Mucosa of descending colon (tissue), 3 donors: ENCODE results near the gene TGM6. TPM values are rescaled to one million over a fixed set of nuclear protein-coding genes. Genes with fewer than 3 reads are reported as not detected.

ENCODE experiments used
- ATAC-seq: fragments of 200-7000 bp; cut with Tn5 transposase; one replicate; pipeline ENCODE4 v1.9.1; 2020; ENCODE audit warnings: mild to moderate bottlenecking, moderate library complexity
- DNase-seq, 3 donors: peaks; one replicate each; pipeline ENCODE4 v3.0.0-alpha.2; 2020
- H3K36me3 ChIP-seq: fragments of 200-600 bp; one replicate; pipeline ENCODE4 v1.8.0; 2021; ENCODE audit warnings: low read depth, mild to moderate bottlenecking
- H3K4me1 ChIP-seq: fragments of 200-600 bp; one replicate; pipeline ENCODE4 v1.8.0; 2021; ENCODE audit warnings: low read depth, mild to moderate bottlenecking
- H3K4me3 ChIP-seq: fragments of 200-600 bp; one replicate; pipeline ENCODE4 v1.8.0; 2021; ENCODE audit warnings: mild to moderate bottlenecking
- H3K9me3 ChIP-seq: fragments of 200-600 bp; one replicate; pipeline ENCODE4 v1.8.0; 2021; ENCODE audit warnings: mild to moderate bottlenecking
- intact Hi-C, 2 donors: fragments of 100-400 bp; cut with DNase I in 1 of 2; cut with micrococcal nuclease in 1 of 2; formaldehyde crosslinking; loops; one replicate each; pipeline versions ENCODE4 v1.11.0 to v1.11.1; 2022; cut with DNase I, micrococcal nuclease
- total RNA-seq, 3 donors: library from RNA; stranded (reverse); fragmentation: NEBNext Ultra II Directional in 2 of 3; extraction: Animal tissue kit (Norgen Biotek cat#: 25700) in 2 of 3; gene quantifications; one replicate each; pipeline versions ENCODE4 v1.2.1 to v1.2.4, GENCODE V29; 2021 to 2023
- TF ChIP-seq, protein P1 (sequence below): fragments of 200-600 bp; IDR thresholded peaks from one replicate; pipeline ENCODE4 v1.8.0; 2022; ENCODE audit warnings: antibody characterized with exemption, mild to moderate bottlenecking
- donor health status: DM: no; HTN: no; CAD: no; lungs with moderate emphysema.
- donor health status: DM: no; HTN: no; CAD: no.
- donor health status: DM: no; HTN: yes; CAD: no.

TGM6 gene
- total RNA-seq, 3 donors from 2014 or later: not detected

DNA sequence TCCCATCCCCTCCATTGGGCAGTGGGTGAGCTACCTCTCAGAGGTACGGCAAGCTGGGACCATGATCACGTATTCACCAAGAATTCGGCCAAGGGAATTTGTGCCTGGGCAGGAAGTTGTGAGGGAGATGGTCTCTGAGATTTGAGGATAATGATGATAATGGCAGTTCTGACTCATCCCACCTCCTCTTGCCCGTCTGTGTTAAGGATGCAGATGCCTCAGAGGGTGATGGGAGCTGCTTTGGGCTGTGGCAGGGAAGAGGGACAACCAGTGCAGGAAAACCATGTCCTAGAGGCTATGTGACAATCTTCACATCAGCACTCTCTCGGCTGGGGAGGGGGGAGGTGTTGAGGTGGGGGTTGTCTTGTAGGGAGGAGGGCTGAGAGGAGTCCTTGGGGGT is 4.3 kb downstream of the TGM6 start:
- Histone ChIP-seq H3K4me3 (no peak overlapping the region), H3K36me3 (no peaks in the 10 kb centered on the region), H3K4me1 (no peaks in the 10 kb centered on the region), H3K9me3 (no peaks in the 10 kb centered on the region)
- TF ChIP-seq, protein P1, sequence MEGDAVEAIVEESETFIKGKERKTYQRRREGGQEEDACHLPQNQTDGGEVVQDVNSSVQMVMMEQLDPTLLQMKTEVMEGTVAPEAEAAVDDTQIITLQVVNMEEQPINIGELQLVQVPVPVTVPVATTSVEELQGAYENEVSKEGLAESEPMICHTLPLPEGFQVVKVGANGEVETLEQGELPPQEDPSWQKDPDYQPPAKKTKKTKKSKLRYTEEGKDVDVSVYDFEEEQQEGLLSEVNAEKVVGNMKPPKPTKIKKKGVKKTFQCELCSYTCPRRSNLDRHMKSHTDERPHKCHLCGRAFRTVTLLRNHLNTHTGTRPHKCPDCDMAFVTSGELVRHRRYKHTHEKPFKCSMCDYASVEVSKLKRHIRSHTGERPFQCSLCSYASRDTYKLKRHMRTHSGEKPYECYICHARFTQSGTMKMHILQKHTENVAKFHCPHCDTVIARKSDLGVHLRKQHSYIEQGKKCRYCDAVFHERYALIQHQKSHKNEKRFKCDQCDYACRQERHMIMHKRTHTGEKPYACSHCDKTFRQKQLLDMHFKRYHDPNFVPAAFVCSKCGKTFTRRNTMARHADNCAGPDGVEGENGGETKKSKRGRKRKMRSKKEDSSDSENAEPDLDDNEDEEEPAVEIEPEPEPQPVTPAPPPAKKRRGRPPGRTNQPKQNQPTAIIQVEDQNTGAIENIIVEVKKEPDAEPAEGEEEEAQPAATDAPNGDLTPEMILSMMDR: no peak
- no peak for DNase-seq
- intact Hi-C loops: no loop called here
- no peak for ATAC-seq

GRCh38 chr20:2385496-2385895 is 4.8 kb downstream of the TGM6 start:
- TF ChIP-seq, protein P1: no peak
- H3K4me1 ChIP-seq: no peaks in the 10 kb centered on the region
- no peak overlapping the region for H3K4me3 ChIP-seq
- intact Hi-C loops: no loop called here
- H3K36me3 ChIP-seq: no peaks in the 10 kb centered on the region
- H3K9me3 ChIP-seq: no peaks in the 10 kb centered on the region
- ATAC-seq (no peak), DNase-seq (no peak)

DNA sequence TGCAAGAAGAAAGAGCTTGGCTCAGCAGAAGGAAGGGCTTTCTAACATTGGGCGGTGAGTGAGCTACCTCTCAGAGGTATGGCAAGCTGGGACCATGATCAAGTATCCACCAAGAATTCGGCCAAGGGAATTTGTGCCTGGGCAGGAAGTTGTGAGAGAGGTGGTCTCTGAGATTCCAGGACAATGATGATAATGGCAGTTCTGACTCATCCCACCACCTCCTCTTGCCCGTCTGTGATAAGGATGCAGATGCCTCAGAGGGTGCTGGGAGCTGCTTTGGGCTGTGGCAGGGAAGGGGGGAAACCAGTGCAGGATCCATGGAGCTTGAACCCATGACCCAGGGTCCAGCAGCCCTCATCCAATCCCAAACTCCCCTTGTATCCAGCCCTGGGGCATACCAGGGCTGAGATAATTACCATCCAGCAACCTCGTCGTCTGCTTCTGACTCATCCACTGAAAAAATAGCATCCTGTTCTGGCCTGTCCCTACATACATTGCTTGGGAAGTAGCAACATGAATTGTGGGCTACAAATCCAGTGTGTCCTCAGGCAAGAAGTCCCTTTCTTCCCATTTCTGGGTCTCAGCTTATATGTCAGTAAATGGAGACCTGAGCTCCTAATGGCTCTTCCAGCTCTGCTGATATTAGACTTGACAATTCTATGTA is 5.9 kb downstream of the TGM6 start:
- ATAC-seq (no peak), DNase-seq (no peak)
- no peak overlapping the region for H3K4me3 ChIP-seq
- H3K4me1 ChIP-seq: no peaks in the 10 kb centered on the region
- no peaks in the 10 kb centered on the region for H3K9me3 ChIP-seq
- TF ChIP-seq, protein P1: no peak
- intact Hi-C loops: no loop called here
- H3K36me3 ChIP-seq: no peaks in the 10 kb centered on the region

GRCh38 chr20:2387180-2387577 is 6.5 kb downstream of the TGM6 start:
- no peak overlapping the region for H3K4me3 ChIP-seq
- DNase-seq: peak in 2 of 3 donors; percentile 23 to 44
- ATAC-seq: peak; percentile 60
- intact Hi-C loops: no loop called here
- TF ChIP-seq, protein P1: no peak
- no peaks in the 10 kb centered on the region for H3K36me3 ChIP-seq
- no peaks in the 10 kb centered on the region for H3K4me1 ChIP-seq
- no peaks in the 10 kb centered on the region for H3K9me3 ChIP-seq

GRCh38 chr20:2387580-2387979 is 6.9 kb downstream of the TGM6 start:
- ATAC-seq: no peak
- Histone ChIP-seq H3K4me3 (no peak overlapping the region), H3K36me3 (no peaks in the 10 kb centered on the region), H3K9me3 (no peaks in the 10 kb centered on the region), H3K4me1 (no peaks in the 10 kb centered on the region)
- TF ChIP-seq, protein P1: no peak
- DNase-seq: no peak
- intact Hi-C loops: no loop called here
